ENCODE measurements around the gene CDH23.

Gene CDH23

DNA sequence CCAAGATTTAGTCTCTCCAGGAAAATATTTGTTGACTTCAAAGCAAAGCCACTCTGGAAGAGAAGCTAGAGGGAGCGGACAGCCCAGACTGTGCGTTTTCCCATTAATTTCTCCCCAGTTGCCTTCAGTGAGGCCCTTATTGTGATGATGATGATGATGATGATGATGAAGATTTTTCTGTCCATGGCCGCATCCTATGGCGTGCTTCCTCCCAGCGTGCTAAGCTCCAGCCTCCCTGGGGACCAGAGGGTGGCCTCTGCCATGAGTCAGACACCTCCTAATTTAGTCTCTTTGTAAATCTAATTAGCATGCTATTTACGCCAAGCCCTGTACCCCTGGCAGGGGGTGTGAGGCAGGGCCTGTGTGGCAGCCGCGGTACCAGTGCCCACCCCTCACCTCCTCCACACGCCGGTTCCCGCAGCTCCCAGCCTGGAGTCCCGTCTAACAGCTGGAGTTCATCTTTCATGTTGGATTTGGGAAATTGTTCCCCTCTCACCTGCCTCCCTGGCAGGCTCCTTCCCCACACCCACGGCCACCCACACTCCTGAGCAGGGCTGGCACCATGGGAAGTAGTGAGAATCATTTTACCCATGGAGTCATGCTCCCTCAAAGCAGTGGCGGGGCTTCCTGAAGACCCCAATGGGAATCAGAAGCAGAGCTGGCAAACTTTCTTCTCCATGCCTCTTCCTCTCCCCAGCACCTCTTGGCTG, 230.7 kb downstream of the CDH23 start:
- Histone ChIP-seq H3K27me3 (ENCODE audit: control insufficient read depth in 5 of 5, insufficient read depth in 4 of 5, low read length in 5 of 5) (no peaks in the 10 kb centered on the region), H3K27ac (ENCODE audit: low read depth, low read length) (no peak overlapping the region), H3K4me1 (ENCODE audit: control insufficient read depth in 5 of 5, insufficient read depth in 5 of 5, low read length in 5 of 5) (peaks cover 10 to 15% (median 14%) of the 10 kb centered on the region in 5 donors), H3K36me3 (ENCODE audit: control insufficient read depth in 5 of 5, insufficient read depth in 5 of 5, low read length in 5 of 5) (no peaks in the 10 kb centered on the region), H3K9me3 (ENCODE audit: control insufficient read depth in 5 of 5, low read length in 5 of 5) (no peaks in the 10 kb centered on the region), H3K9ac (ENCODE audit: low read length in 5 of 5) (no peak overlapping the region), H3K4me3 (ENCODE audit: low read depth in 1 of 5, low read length in 5 of 5) (no peak overlapping the region)

DNA sequence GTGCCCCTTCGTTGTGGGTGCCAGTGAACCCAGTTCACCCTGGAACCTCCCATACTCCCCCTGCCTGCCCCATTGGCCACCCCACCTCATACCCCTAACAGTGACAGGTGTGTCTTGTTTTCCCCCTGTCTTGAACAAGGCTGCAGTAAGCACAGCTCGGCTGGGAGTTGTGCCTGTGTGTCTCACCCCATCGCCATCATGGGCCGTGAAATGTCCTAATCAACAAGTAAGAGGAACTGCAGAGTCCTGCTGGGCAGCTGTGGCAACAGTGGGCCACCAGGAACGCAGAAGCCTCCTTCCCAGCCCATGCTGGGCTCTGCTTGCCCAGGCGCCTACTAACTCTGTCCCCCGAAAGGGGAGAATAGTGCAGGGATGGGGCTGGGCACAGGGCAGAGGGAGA, 231.2 kb downstream of the CDH23 start:
- Histone ChIP-seq H3K9me3 (ENCODE audit: control insufficient read depth in 5 of 5, low read length in 5 of 5) (no peaks in the 10 kb centered on the region), H3K9ac (ENCODE audit: low read length in 5 of 5) (no peak overlapping the region), H3K27me3 (ENCODE audit: control insufficient read depth in 5 of 5, insufficient read depth in 4 of 5, low read length in 5 of 5) (no peaks in the 10 kb centered on the region), H3K36me3 (ENCODE audit: control insufficient read depth in 5 of 5, insufficient read depth in 5 of 5, low read length in 5 of 5) (no peaks in the 10 kb centered on the region), H3K4me1 (ENCODE audit: control insufficient read depth in 5 of 5, insufficient read depth in 5 of 5, low read length in 5 of 5) (peaks cover 6 to 9% (median 8%) of the 10 kb centered on the region in 5 donors), H3K27ac (ENCODE audit: low read depth, low read length) (no peak overlapping the region), H3K4me3 (ENCODE audit: low read depth in 1 of 5, low read length in 5 of 5) (no peak overlapping the region)

DNA sequence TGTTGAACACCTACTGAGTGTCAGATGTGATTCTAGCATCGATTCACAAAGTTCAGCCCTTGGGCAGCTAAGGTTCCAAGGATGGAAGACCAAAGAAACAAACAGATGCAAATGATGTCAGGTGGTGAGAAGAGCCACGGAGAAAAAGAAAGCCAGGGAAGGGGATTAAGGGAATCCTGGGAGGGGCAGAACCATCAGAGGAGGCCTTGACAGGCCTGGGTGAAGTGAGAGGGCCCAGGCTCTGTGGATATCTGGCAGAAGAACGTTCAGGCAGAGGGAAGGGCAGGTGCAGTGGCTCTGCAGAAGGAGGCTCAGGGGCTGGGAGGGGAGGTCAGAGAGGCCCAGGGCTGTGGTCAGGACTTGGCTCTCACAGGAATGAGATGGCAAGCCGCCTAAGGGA, 232.4 kb downstream of the CDH23 start:
- no peaks in the 10 kb centered on the region for H3K9me3 ChIP-seq (ENCODE audit: control insufficient read depth in 5 of 5, low read length in 5 of 5)
- no peak overlapping the region for H3K9ac ChIP-seq (ENCODE audit: low read length in 5 of 5)
- H3K36me3 ChIP-seq (ENCODE audit: control insufficient read depth in 5 of 5, insufficient read depth in 5 of 5, low read length in 5 of 5): no peaks in the 10 kb centered on the region
- peaks cover 0 to 2% (median 0%) of the 10 kb centered on the region in 5 donors for H3K4me1 ChIP-seq (ENCODE audit: control insufficient read depth in 5 of 5, insufficient read depth in 5 of 5, low read length in 5 of 5)
- H3K27ac ChIP-seq (ENCODE audit: low read depth, low read length): no peak overlapping the region
- H3K27me3 ChIP-seq (ENCODE audit: control insufficient read depth in 5 of 5, insufficient read depth in 4 of 5, low read length in 5 of 5): no peaks in the 10 kb centered on the region
- no peak overlapping the region for H3K4me3 ChIP-seq (ENCODE audit: low read depth in 1 of 5, low read length in 5 of 5)

DNA sequence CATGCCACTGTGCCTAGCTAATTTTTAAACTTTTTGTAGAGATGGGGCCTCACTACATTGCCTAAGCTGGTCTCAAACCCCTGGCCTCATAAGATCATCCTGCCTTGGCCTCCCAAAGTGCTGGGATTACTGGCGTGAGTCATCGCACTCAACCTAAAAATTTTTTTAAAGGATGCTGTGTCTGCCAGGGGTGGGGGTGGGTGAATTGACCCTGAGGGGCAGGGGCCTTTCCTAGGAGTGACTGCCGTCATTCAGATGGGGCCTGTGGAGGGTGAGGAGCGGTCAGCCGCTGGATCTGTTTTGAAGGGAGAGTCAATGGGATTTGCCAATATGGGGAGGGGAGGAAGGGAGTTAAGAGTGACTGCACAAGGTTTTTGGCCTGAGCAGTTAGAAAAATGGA, 233.4 kb downstream of the CDH23 start:
- Histone ChIP-seq H3K4me3 (ENCODE audit: low read depth in 1 of 5, low read length in 5 of 5) (no peak overlapping the region), H3K27ac (ENCODE audit: low read depth, low read length) (no peak overlapping the region), H3K4me1 (ENCODE audit: control insufficient read depth in 5 of 5, insufficient read depth in 5 of 5, low read length in 5 of 5) (peaks cover 4 to 10% (median 8%) of the 10 kb centered on the region in 5 donors), H3K36me3 (ENCODE audit: control insufficient read depth in 5 of 5, insufficient read depth in 5 of 5, low read length in 5 of 5) (no peaks in the 10 kb centered on the region), H3K9ac (ENCODE audit: low read length in 5 of 5) (no peak overlapping the region), H3K9me3 (ENCODE audit: control insufficient read depth in 5 of 5, low read length in 5 of 5) (no peaks in the 10 kb centered on the region), H3K27me3 (ENCODE audit: control insufficient read depth in 5 of 5, insufficient read depth in 4 of 5, low read length in 5 of 5) (no peaks in the 10 kb centered on the region)

DNA sequence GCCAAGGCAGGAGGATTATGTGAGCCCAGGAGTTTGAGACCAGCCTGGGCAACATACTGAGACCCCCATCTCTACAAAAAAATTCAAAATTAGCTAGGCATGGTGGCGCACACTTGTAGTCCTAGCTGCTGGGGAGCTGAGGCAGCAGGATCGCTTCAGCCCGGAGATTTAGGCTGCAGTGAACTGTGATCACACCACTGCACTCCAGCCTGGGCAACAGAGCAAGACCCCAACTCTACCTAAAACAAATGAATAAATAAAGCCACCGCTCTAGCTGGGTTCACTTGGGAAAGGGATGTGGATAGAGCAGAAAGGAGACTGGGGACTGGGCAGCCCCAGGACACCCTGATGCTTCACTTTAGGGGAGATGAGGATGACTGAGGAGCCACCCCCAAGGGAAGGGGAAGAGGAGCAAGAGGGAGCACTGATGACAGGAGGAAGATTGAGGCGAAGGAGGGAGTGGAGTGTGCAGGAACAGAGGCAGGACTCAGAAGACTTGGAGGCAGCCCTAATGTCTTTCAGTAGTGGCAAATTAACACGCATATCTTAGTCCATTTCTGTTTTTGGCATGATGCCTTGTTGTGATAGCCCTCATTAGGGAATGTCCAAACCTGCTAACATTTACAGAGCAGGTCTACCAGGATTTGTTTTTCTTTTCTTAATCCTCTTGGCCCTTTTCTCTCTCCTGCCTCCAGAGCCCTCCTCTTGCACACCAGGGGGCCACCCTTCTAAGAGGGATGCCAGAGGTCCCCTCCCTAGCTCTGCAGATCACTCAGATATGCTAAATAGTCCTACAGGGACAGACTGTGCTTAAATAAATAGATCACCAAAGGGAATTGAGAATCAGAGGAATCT, 234.5 kb downstream of the CDH23 start:
- Histone ChIP-seq H3K9ac (ENCODE audit: low read length in 5 of 5) (no peak overlapping the region), H3K9me3 (ENCODE audit: control insufficient read depth in 5 of 5, low read length in 5 of 5) (no peaks in the 10 kb centered on the region), H3K4me1 (ENCODE audit: control insufficient read depth in 5 of 5, insufficient read depth in 5 of 5, low read length in 5 of 5) (peaks cover 4 to 14% (median 12%) of the 10 kb centered on the region in 5 donors), H3K27me3 (ENCODE audit: control insufficient read depth in 5 of 5, insufficient read depth in 4 of 5, low read length in 5 of 5) (no peaks in the 10 kb centered on the region), H3K4me3 (ENCODE audit: low read depth in 1 of 5, low read length in 5 of 5) (no peak overlapping the region), H3K27ac (ENCODE audit: low read depth, low read length) (no peak overlapping the region), H3K36me3 (ENCODE audit: control insufficient read depth in 5 of 5, insufficient read depth in 5 of 5, low read length in 5 of 5) (no peaks in the 10 kb centered on the region)

DNA sequence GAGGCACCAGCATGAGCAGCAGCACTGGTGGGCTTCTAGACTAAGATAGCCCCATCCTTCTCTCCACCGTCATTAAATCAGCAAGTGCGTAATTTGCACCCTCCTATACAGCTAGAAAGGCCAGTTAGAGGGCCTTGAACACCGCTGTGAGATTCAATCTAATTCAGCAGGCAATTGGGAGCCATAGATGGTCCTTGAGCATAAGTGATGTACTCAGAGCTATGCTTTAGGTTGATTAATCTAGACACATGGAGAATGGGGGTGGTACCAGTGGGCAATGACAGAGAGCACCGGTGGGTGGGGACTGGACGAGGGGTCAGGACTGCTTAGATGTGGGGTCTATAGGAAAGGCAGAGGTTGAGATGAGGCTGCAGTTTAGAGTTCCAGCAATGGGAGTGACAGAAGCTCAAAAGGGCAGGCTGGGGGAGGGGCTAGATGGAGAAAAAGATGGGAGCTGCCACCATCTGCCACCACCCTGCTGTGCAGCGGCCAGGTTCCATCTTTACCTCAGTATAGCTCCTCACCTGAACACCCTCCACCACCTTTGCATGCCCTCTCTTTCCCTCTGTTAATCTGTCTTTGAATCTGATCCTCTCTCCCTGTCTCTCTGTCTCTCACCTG, 235.6 kb downstream of the CDH23 start:
- no peaks in the 10 kb centered on the region for H3K27me3 ChIP-seq (ENCODE audit: control insufficient read depth in 5 of 5, insufficient read depth in 4 of 5, low read length in 5 of 5)
- H3K9me3 ChIP-seq (ENCODE audit: control insufficient read depth in 5 of 5, low read length in 5 of 5): no peaks in the 10 kb centered on the region
- H3K27ac ChIP-seq (ENCODE audit: low read depth, low read length): no peak overlapping the region
- peaks cover 4 to 14% (median 12%) of the 10 kb centered on the region in 5 donors for H3K4me1 ChIP-seq (ENCODE audit: control insufficient read depth in 5 of 5, insufficient read depth in 5 of 5, low read length in 5 of 5)
- H3K4me3 ChIP-seq (ENCODE audit: low read depth in 1 of 5, low read length in 5 of 5): no peak overlapping the region
- no peak overlapping the region for H3K9ac ChIP-seq (ENCODE audit: low read length in 5 of 5)
- no peaks in the 10 kb centered on the region for H3K36me3 ChIP-seq (ENCODE audit: control insufficient read depth in 5 of 5, insufficient read depth in 5 of 5, low read length in 5 of 5)

DNA sequence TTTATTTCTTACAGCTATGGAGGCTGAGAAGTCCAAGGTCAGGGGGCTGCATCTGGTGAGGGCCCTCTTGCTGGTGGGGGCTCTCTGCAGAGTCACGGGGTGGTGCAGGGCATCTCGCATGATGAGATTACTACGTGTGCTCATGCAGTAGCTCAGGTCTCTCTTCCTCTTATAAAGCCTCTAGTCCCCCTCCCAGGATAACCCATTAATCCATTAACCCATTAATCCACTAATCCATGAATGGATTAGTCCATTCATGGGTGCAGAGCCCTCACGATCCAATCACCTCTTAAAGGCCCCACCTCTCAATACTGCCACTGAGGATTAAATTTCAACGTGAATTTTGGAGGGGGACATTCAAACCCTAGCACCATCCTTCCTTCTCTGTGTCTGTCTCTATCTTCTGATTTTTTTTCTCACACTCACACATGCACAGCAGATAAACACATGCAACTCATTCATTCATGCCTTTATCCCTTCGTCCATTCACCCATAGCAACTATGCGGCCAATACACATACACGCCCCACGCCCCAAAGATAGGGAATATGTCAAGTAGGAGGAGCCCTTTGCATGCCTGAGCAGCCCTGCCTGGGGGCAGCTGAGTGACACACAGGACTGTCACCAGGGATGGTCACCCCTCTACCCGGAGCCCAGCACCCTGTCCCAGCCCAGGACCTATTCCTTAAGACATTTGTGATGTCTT, 236.3 kb downstream of the CDH23 start:
- H3K4me3 ChIP-seq (ENCODE audit: low read depth in 1 of 5, low read length in 5 of 5): no peak overlapping the region
- H3K4me1 ChIP-seq (ENCODE audit: control insufficient read depth in 5 of 5, insufficient read depth in 5 of 5, low read length in 5 of 5): peaks cover 4 to 17% (median 13%) of the 10 kb centered on the region in 5 donors
- no peaks in the 10 kb centered on the region for H3K27me3 ChIP-seq (ENCODE audit: control insufficient read depth in 5 of 5, insufficient read depth in 4 of 5, low read length in 5 of 5)
- no peaks in the 10 kb centered on the region for H3K36me3 ChIP-seq (ENCODE audit: control insufficient read depth in 5 of 5, insufficient read depth in 5 of 5, low read length in 5 of 5)
- H3K9me3 ChIP-seq (ENCODE audit: control insufficient read depth in 5 of 5, low read length in 5 of 5): no peaks in the 10 kb centered on the region
- no peak overlapping the region for H3K9ac ChIP-seq (ENCODE audit: low read length in 5 of 5)
- no peak overlapping the region for H3K27ac ChIP-seq (ENCODE audit: low read depth, low read length)

DNA sequence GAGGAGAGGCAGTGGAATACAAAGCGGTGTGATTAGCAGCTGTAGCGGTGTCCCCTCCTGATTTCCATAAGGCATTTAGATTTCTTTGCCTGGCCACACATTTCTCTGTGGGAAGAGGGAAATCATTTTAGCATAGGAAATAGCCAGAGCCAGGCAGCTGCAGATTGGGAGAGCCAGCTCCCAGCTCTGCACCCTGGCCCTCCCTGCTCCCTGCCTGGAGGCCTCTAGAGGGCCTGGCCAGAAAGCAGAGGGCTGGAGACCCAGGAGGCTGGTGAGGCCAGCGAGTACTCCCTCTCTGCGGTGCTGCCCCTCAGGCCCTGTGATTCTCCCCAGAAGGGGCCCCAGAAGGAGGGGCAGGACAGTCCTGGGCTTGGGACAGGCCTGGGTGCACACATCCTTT, 237.2 kb downstream of the CDH23 start:
- Histone ChIP-seq H3K27me3 (ENCODE audit: control insufficient read depth in 5 of 5, insufficient read depth in 4 of 5, low read length in 5 of 5) (no peaks in the 10 kb centered on the region), H3K36me3 (ENCODE audit: control insufficient read depth in 5 of 5, insufficient read depth in 5 of 5, low read length in 5 of 5) (no peaks in the 10 kb centered on the region), H3K4me3 (ENCODE audit: low read depth in 1 of 5, low read length in 5 of 5) (no peak overlapping the region), H3K27ac (ENCODE audit: low read depth, low read length) (no peak overlapping the region), H3K9me3 (ENCODE audit: control insufficient read depth in 5 of 5, low read length in 5 of 5) (no peaks in the 10 kb centered on the region), H3K9ac (ENCODE audit: low read length in 5 of 5) (peak overlapping the region in 1 of 5 donors; percentile 20), H3K4me1 (ENCODE audit: control insufficient read depth in 5 of 5, insufficient read depth in 5 of 5, low read length in 5 of 5) (peaks cover 4 to 26% (median 20%) of the 10 kb centered on the region in 5 donors)

DNA sequence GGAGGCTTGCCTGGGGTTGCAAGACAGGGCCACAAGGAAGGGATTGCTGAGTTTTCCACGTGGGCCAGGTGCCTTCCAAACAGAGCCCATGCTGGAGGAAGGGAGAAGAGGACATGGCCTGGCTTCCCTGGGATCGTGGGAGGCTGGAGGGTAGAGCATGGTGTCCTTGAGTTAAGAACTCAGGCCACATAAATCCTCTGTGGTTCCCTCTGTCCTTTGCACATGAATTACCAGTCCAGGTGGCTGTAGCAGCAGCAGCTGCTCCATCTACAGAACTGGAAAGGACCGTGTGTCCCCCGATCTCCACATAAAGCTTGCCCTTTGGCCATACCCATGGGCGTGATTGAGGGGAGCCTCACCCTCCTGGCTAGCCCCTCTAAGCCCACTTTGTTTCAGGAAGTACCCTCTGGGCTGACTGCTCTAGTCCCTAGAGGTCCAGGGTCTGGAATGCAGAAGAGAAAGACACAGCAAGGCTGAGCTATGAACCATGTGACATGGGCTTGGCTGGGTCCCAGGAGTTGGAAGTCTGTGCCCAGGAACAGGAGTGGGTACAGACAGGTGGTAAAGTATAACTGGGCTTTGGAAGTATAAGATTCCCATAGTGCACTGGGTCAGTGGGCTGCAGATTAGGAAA, 237.9 kb downstream of the CDH23 start:
- Histone ChIP-seq H3K27me3 (ENCODE audit: control insufficient read depth in 5 of 5, insufficient read depth in 4 of 5, low read length in 5 of 5) (no peaks in the 10 kb centered on the region), H3K4me1 (ENCODE audit: control insufficient read depth in 5 of 5, insufficient read depth in 5 of 5, low read length in 5 of 5) (peaks cover 2 to 28% (median 20%) of the 10 kb centered on the region in 5 donors), H3K9me3 (ENCODE audit: control insufficient read depth in 5 of 5, low read length in 5 of 5) (no peaks in the 10 kb centered on the region), H3K9ac (ENCODE audit: low read length in 5 of 5) (no peak overlapping the region), H3K4me3 (ENCODE audit: low read depth in 1 of 5, low read length in 5 of 5) (no peak overlapping the region), H3K27ac (ENCODE audit: low read depth, low read length) (no peak overlapping the region), H3K36me3 (ENCODE audit: control insufficient read depth in 5 of 5, insufficient read depth in 5 of 5, low read length in 5 of 5) (no peaks in the 10 kb centered on the region)

Measured in subcutaneous abdominal adipose tissue (tissue), 5 donors.